GM12892 (cell line): ENCODE data around the gene FBN3.
A peak's percentile ranks its signal among the peaks of the same experiment; 100 is the strongest.
"Not testable (repeated sequence)": the region's sequence is repeated elsewhere in the genome, so short reads cannot be mapped to it uniquely, and the experiment has no call there.

ENCODE experiments used
- DNase-seq: peaks from one replicate; pipeline ENCODE4 v3.0.0; 2011; ENCODE audit not compliant: insufficient read length
- FAIRE-seq: peaks from 2 replicates; lab custom pipeline; 2011; peaks lifted over from hg19 to GRCh38; lab: Jason Lieb, UNC
- POLR2A ChIP-seq: IDR thresholded peaks from 2 replicates; pipeline ENCODE4 v1.6.1; 2011; ENCODE audit warnings: low read depth, low read length, control low read depth
- POLR2AphosphoS5 ChIP-seq: IDR thresholded peaks from 2 replicates; pipeline ENCODE4 v1.6.1; 2011; ENCODE audit warnings: low read depth, low read length, control low read depth
- TAF1 ChIP-seq: IDR thresholded peaks from 2 replicates; pipeline ENCODE4 v1.6.1; 2011; ENCODE audit warnings: low read depth, mild to moderate bottlenecking, control low read depth, low read length, borderline replicate concordance

The FBN3 gene

DNA sequence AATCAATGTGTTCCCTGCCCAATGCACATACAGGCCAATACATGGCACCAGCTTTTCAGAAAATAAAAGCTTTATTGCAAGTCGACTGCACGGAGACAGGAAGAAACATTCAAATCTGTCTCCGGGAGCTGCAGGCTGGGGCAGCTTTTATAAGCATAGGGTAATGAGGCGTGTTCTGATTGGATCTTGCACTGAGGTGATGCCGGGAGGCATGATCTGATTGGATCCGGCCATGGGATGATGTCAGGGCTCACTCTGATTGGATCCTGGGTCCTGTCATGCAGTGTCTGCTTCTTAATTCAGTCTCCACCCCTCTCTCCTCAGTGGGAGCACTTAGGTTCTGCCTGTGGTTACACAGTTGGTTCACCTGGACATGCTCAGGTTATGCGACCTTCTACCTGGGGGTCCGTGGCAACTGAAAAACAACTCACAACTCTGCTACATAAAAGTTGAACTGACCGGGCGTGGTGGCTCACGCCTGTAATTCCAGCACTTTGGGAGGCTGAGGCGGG lies 11.8 kb upstream of the FBN3 start:
- TF ChIP-seq POLR2A (no peak), TAF1 (no peak), POLR2AphosphoS5 (no peak)
- FAIRE-seq (no peak), DNase-seq (no peak)

DNA sequence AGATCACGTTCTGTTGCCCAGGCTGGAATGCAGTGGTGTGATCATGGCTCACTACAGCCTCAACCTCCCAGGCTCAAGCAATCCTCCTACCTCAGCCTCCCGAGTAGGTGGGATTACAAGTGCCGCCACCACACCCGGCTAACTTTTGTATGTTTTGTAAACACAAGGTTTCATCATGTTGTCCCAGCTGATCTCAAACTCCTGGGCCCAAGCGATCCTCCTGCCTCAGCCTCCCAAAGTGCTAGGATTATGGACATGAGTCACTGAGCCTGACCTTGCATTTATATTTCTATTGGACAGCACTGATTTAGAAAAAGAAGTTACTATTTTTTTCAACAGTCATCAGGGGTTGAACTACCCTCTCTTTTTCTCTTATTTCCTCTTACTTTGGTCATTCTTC lies 9.9 kb upstream of the FBN3 start:
- not testable (repeated sequence) for DNase-seq, FAIRE-seq

DNA sequence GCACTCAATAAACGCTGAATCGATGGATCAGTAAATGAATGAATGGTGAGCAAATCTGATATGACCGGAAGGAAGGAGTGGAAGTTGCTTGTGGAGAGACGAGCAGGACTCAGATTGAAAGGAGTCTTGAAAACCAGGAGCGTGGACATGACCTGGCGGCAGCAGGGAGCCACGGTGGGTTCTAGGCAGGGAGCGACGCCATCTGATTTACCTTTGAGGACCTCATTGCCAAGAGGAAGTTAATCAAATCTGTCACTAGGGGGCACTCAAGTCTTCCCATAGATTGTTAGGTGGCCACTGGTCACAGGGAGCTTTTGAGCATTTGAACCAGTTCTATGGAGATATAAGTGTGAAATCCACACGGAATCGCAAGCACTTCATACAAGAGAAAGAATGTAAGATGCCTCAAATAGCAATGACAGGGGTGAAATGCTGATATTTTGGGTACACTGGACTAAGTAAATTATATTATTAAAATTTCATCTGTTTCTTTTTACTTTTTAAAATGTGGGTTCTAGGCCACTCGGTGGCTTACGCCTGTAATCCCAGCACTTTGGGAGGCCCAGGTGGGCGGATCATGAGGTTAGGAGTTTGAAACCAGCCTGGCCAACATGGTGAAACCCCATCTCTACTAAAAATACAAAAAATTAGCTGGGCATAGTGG lies 9.2 kb upstream of the FBN3 start:
- TF ChIP-seq POLR2AphosphoS5 (no peak), TAF1 (no peak), POLR2A (no peak)
- FAIRE-seq (peak; percentile 77), DNase-seq (peak; percentile 50)

DNA sequence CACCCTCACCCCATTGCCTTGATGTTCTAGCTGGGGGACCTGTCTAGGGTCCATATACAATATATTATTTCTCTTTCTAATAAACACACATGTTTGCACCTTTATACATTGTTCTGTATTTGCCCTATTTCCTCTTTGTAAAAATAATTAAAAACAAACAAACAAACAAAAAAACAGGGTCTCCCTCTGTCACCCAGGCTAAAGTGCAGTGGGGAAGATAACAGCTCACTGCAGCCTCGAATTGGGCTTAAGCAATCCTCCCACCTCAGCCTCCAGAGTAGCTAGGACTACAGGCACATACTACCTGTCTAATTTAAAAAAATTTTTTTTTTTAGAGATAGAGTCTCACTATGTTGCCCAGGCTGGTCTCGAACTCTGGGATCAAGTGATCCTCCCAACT lies 5.9 kb upstream of the FBN3 start:
- no peak for TF ChIP-seq POLR2AphosphoS5
- TF ChIP-seq POLR2A = no peak
- TF ChIP-seq TAF1 = no peak

DNA sequence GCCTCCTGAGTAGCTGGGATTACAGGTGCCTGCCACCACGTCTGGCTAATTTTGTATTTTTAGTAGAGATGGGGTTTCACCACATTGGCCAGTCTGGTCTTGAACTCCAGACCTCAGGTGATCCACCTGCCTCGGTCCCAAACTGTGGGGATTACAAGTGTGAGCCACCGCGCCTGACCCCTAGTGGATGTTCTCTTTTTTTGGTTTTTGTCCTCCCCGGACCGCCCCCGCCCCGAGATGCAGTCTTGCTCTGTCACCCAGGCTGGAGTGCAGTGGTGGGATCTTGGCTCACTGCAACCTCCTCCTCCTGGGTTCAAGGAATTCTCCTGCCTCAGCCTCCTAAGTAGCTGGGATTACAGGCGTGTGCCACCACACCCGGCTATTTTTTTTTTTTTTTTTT lies 4.6 kb upstream of the FBN3 start:
- FAIRE-seq, DNase-seq: not testable (repeated sequence)

More for the DNA sequence above, 5.9 kb upstream of the FBN3 start:
- no peak for DNase-seq
- no peak for FAIRE-seq

DNA sequence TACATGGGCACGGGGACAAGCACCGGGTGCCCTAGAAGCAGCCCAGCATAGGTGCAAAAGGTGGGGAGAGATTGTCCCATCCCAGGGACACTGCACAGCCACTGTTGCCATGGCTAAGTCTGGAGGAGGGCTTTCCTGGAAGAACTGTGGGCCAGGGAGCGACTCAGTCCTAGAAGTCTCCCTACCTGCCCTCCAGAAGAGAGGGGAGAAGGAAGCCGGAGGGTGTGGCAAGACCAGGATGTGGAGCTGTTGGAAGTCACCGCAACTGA lies 2.3 kb upstream of the FBN3 start:
- TF ChIP-seq TAF1 = no peak
- no peak for DNase-seq
- FAIRE-seq = no peak

DNA sequence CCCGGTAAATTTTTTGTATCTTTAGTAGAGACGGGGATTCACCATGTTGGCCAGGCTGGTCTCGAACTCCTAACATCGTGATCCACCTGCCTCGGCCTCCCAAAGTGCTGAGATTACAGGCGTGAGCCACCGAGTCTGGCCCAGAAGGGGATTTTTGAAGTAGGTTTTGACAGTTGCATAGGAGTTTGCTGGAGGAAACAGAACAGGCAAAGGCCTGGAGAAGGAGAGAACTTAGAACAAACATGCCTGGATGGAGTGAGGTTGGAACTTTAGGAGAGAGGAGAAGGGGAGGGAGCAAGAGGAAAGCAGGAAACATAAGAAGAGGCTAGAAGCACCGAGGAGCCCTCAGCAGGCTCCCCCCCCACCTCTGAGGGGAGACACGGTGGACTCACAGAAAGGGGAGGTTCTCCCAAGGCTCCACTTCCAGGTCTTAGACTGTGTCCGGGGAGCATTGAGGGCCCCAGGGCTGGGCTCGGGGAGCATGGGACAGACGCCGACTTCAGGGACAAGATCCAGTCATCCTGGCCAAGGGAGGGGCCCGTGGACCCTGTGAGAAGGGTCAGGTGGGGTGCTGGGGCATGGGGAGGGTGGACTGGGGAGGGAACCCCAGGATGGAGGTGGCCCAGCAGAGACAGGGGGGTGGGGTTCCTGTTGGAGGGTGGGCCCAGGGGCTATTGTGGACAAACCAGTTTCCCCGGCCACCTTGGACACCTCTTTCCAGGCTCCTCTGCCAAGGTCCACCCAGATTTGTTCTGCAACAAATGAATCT lies 1.8 kb upstream of the FBN3 start:
- FAIRE-seq (no peak), DNase-seq (no peak)
- TF ChIP-seq POLR2A = no peak
- TF ChIP-seq TAF1 = no peak
- no peak for TF ChIP-seq POLR2AphosphoS5

DNA sequence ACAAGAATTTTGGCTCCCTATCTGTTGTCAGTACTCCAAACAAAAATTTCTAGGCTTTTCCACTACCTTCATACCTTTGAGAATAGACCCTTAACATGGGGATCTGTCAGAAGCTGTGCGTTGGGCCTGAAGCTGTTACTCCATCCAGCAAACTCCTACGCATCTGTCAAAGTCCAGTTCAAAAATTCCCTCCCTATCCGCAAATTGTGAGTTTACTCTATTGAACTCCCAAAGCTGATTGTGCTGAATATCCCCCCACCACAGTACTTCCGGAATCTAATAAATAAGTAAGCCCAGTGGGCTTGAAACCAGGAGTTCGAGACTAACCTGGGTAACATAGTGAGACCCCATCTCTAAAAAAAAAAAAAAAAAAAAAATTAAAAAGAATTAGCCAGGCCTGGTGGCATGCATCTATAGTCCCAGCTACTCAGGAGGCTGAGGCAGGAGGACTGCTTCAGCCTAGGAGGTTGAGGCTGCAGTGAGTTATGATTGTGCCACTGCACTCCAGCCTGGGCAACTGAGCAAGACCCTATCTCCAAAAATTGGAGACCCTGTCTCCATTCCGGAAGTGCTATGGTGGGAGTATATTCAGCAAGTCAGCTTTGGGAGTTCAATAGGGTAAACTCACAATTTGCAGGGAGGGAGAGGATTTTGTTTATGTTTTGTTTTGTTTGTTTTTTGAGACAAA lies 930 bp upstream of the FBN3 start:
- DNase-seq = no peak
- no peak for TF ChIP-seq POLR2AphosphoS5
- TF ChIP-seq POLR2A = no peak
- TF ChIP-seq TAF1 = no peak
- FAIRE-seq = no peak

DNA sequence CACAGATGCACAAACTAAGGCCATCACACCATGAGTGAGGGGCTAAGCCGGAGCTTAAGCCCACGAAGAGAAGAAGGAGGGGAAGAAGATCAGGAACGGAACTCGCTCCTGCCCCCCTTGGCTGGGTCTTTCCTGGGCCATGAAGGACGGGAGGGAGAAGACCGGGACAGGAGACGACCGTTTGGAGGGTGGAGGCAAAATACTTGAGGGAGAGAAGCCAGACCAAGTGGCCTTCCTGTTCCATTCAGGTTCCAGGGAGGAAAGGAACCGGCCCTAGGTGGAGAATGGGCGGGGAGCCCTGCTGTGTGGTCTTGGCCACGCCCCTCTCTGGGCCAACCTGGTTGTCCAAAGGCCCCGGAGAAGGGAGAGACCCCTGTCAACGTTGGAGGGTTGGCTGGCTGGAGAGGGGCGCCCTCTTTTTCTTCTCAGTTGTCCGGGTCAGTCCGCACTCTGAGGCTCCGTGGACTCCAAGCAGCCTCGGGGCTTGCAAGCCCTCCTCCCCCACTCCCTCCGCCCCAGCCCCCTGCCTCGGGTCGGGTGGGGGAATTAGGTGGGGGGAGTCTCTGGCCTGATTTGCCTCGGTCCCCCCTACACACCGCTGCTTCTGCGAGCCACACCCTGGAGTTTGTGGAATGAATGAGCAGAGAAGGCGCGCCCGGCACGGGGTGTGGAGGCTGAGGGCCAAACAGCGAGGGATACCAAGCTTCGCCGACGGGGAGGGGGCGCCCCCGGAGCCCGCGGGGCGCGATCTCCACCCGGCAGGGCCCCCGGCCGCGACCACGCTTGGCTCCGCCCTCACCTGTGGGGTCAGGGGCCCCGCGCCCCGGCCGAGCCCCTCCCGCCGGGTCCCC lies 757 bp downstream of the FBN3 start:
- FAIRE-seq (no peak), DNase-seq (peak; percentile 25)
- TF ChIP-seq POLR2AphosphoS5 = no peak
- no peak for TF ChIP-seq POLR2A
- no peak for TF ChIP-seq TAF1

DNA sequence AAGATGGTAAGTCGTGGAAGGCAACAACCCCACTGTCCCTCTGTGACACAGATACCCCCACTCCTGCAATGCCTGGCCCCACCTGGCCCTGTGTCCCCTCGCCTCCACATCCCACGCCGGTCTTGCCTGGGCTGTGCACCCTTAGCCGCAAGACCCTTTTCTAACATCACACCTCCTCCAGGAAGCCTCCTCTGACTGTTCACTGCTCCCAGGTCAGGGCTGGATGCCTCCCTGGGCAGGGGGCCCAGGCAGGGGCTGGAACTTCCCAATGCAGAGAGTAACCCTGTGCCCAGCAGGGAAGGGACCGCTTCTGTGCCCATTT lies 1.3 kb downstream of the FBN3 start:
- TF ChIP-seq TAF1 = no peak
- no peak for TF ChIP-seq POLR2A
- no peak for TF ChIP-seq POLR2AphosphoS5
- no peak for DNase-seq
- FAIRE-seq = no peak

DNA sequence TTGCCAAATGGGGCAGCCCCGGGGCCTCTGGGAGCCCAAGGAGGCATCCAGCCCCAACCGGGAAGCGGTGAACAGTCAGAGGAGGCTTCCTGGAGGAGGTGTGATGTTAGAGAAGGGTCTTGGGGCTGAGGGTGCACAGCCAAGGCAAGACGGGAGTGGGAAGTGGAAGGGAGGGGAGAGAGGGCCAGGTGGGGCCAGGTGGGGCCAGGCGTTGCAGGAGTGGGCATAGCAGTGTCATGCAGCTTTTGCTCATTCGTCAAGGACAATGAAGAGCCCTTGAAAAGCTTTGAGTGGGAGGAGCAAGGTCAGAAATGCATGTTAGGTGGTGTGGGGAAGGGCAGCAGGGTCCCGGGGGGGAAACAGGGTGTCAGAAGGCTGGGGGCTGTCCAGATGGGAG lies 1.8 kb downstream of the FBN3 start:
- TF ChIP-seq TAF1 = no peak
- no peak for TF ChIP-seq POLR2A
- no peak for TF ChIP-seq POLR2AphosphoS5
- FAIRE-seq = no peak
- DNase-seq = no peak

DNA sequence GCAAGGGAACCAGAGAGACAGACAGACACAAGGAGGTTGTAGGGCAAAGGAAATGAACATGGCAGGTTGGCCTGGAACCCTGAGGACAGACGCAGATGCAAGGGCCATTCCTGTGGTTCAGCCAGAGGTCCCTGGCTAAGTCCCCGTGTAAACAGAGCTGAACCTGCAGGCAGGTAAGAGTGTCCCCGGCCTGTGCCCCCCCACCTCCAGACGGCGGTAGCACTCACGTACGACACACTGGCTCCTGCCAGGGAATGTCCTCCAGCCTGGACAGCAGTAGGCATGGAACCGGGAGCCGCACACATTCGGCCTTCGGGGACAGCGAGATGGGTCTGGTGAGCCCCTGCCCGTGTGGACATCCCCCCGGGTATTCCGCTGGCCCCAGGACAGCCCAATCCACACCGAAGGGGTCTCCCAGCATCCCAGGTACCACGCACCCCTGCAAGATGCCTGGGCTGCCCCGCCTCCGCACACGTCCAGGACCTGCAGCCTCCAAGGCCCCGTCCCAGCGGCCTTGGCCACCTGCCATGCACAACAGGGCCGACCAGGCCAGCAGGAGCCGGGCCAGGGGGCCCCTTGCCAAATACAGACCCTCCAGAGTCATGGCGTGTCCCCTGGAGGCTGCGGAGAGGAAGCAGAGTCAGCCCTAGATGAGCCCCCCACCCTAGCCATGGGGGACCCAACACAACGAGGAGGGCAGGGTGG lies 2.4 kb downstream of the FBN3 start:
- DNase-seq (no peak), FAIRE-seq (no peak)
- TF ChIP-seq TAF1 (no peak), POLR2AphosphoS5 (no peak), POLR2A (no peak)
